Left colon (tissue), 2 donors: ENCODE data around the gene MPHOSPH10. TPM values are rescaled to one million over a fixed set of nuclear protein-coding genes. Genes with fewer than 3 reads are reported as not detected.
"Not testable (repeated sequence)": the region's sequence is repeated elsewhere in the genome, so short reads cannot be mapped to it uniquely, and the experiment has no call there.

ENCODE experiments used
- ATAC-seq: fragments of 200-7000 bp; cut with Tn5 transposase; one replicate; pipeline ENCODE4 v1.9.1; 2020; ENCODE audit warnings: mild to moderate bottlenecking, moderate library complexity
- DNase-seq, 2 donors: peaks; one replicate each; pipeline ENCODE4 v3.0.0-alpha.2; 2020
- intact Hi-C, 2 donors: fragments of 100-400 bp; cut with DNase I in 1 of 2; cut with micrococcal nuclease in 1 of 2; formaldehyde crosslinking; loops; one replicate each; pipeline versions ENCODE4 v1.11.2 to v1.14.0; 2022; cut with DNase I, micrococcal nuclease
- long read RNA-seq: library from polyadenylated mRNA; unstranded; transcript quantifications from one replicate; pipeline ENCODE4 v2.0.0, GENCODE V29; 2021
- total RNA-seq, 2 donors: library from RNA; stranded (reverse); fragmentation: NEBNext Ultra II Directional; extraction: Animal tissue kit (Norgen Biotek cat#: 25700); gene quantifications; one replicate each; pipeline ENCODE4 v1.2.1, GENCODE V29; 2021
- donor health status: DM: no; HTN: no; CAD: no.
- donor health status: DM: yes; HTN: yes; CAD: no.

Gene MPHOSPH10, protein sequence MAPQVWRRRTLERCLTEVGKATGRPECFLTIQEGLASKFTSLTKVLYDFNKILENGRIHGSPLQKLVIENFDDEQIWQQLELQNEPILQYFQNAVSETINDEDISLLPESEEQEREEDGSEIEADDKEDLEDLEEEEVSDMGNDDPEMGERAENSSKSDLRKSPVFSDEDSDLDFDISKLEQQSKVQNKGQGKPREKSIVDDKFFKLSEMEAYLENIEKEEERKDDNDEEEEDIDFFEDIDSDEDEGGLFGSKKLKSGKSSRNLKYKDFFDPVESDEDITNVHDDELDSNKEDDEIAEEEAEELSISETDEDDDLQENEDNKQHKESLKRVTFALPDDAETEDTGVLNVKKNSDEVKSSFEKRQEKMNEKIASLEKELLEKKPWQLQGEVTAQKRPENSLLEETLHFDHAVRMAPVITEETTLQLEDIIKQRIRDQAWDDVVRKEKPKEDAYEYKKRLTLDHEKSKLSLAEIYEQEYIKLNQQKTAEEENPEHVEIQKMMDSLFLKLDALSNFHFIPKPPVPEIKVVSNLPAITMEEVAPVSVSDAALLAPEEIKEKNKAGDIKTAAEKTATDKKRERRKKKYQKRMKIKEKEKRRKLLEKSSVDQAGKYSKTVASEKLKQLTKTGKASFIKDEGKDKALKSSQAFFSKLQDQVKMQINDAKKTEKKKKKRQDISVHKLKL
- total RNA-seq = 10 to 100 TPM; 18.8 to 22.9 TPM
- long read RNA-seq, transcript MPHOSPH10-201 (11 exons, 2,484 nt) = major isoform, 10 of 26 reads
- long read RNA-seq, partial matches to known transcripts = 14 of 26 reads
- long read RNA-seq, other reads (novel, unspliced or antisense) = 2 of 26 reads

DNA sequence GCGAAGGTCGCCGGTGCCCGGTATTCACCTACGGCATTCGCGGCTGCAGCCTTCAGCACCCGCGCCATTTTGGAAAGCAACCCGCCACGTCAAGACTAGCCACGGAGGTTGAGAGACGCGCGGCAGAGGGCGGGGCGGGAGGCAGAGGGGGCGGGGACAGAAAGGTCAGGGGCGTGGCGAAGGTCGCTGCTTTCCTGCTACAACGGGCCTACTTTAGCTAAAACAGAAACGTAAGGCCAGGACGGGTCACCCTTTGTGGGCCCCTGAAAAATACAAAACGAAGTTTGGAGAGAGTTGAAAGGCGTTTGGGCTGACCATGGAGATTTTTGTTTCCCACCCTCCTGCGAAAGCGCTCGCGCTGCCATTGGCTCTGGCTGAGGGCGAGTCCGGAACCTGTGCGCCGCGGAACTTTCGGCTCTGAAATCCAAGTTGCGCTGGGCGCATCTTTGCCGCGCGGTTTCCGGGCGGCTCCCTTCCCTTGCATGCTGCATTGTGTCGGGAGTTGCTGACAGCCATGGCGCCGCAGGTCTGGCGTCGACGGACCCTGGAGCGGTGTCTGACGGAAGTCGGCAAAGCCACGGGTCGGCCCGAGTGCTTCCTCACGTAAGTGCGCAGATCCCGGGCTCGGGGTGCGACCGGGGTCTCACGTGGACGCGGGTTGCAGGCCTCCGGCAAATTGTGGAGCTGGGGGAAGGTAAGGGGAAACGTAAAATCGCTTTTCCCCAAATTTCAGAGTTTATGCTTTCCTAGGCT is at the start of gene MPHOSPH10, which contains the start of gene MCEE:
MPHOSPH10 (plus strand) TSS at position 483 of the 753 bp plus-strand sequence; CDS start at position 515, 32 bp downstream.
MCEE (minus strand) TSS at position 78 of the 753 bp plus-strand sequence; CDS start at position 68, 10 bp downstream.
- intact Hi-C loops = no loop called here
- DNase-seq (peak; percentile 89 to 93), ATAC-seq (peak; percentile 92)

DNA sequence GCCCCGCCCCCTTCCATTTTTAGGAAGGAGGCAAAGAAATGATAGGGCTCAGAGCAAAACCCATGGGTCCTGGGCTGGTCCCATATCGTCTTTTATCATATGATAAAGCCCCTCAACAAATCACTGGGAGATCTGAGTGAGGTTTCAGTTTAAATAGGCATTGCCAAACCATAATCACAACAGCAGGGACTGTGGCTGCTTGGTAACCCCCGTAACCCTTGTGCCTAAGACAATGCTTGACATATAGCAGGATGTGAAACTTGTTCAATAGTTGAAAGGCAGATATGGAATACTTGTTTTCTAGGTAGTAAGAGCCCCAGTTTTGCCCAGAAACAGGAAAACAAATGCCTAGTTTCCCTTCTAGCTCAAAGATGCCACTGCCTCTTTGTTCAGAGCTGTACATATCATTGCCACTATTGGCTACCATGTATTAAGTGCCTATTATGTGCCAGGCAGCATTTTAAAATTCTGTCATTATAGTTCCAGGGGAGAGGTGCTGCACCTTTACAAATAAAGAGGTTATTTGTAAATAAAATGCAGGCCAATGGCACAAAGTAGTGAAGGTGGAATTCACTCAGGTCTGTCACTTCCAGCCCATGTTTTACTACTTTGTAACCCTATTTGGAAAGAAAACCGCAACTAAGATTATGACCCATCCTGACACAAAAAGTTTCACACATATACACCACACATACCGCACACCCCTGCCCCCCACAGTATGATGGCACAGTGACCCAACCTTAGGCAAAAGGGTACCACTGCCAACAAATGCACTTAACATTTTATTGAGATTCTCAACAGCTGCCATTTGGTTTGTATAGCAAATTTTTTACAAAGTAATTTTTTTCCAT is 47.8 kb upstream of the MPHOSPH10 start:
- no peak for DNase-seq
- no peak for ATAC-seq
- intact Hi-C loops = no loop called here

DNA sequence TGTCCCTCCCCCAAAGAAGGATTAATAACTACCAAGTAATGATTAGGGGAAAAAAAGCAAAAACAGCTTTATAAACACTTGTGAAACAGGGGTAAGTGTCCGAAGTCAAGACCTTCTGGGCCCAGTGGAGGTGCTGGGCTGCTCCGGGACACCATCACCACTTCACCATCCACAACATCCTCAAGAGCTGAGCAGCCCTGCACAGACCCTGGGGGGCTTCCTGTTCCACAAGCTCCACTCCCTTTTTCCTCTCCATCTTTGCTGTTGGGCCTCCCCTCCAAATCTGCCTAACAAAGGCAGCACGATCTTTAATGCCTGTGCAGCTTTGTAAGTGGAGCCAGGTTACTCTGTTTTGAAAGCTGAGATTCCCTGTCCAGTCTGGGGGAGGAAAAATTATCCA is 47.1 kb upstream of the MPHOSPH10 start:
- intact Hi-C loops, DNase-seq: not testable (repeated sequence)

DNA sequence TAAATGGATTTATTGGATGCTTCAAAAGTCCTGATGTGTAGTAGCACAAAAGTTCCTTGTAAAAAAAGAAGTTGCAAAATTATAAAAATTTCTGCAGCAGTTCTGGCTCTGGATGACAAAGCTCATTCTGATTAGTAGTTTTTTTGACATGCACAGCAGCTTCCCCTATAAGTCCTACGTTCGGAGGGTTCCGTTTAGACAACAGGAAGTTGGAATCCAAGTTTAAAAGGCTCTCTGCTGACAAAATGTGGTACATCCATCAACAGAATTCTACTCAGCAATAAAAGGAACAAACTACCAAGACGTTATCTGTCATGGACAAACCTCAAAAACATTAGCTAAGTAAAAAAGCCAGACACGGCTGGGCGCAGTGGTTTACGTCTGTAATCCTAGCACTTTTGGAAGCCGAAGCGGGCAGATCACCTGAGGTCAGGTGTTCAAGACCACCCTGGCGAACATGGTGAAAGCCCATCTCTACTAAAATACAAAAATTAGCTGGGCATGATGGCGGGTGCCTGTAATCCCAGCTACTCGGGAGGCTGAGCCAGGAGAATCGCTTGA is 46.6 kb upstream of the MPHOSPH10 start:
- DNase-seq, ATAC-seq, intact Hi-C loops: not testable (repeated sequence)

More for the DNA sequence above, 47.1 kb upstream of the MPHOSPH10 start:
- not testable (repeated sequence) for ATAC-seq

DNA sequence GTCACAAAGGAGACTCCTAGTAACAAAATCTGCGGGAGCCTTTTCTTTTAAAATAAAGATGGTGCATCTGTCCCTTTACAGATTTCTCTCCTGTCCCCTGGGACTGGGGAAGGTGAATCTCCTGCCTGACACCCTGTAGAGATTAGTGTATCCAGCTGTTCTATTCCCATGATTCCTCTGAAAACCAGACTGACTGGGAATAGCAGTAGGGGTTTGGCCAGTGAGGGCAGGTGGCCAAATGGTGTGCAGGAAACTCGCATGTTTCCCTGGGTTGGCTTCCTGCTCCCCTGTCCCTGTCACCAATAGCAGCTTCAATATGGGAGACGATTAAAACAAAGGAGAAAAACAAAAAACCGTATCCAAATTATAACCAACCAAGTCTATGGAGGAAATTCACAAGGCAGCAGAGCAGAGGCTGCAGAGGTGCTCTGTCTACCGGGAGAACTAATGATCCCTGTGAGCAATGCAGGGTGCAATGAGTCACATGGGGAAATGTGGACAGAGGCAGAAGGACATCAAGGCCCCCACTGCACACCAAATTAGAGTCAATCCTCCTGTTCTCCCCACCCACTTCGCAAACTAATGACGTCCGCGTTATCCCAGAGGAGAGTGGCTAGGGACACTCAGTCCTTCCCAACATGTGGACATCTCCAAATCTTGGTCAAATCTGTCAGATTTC is 45.0 kb upstream of the MPHOSPH10 start:
- intact Hi-C loops, DNase-seq: not testable (repeated sequence)
- ATAC-seq = peak; percentile 61

DNA sequence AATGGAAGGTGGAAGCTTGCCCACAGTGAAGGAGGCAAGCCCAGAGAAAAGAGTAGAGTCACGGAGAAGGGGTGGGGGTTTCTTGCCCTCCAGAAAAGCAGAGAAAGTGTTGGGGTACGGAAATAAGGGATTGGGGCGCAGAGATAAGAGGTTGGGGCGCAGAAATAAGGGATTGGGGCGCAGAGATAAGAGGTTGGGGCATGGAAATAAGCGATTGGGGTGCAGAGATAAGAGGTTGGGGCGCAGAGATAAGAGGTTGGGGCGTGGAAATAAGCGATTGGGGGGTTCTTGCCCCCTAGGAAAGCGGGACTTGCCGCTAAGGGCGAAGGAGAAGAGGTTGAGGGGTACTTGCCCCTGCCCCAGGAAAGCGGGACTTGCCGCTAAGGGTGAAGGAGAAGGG is 41.0 kb upstream of the MPHOSPH10 start:
- intact Hi-C loops, DNase-seq, ATAC-seq: not testable (repeated sequence)

DNA sequence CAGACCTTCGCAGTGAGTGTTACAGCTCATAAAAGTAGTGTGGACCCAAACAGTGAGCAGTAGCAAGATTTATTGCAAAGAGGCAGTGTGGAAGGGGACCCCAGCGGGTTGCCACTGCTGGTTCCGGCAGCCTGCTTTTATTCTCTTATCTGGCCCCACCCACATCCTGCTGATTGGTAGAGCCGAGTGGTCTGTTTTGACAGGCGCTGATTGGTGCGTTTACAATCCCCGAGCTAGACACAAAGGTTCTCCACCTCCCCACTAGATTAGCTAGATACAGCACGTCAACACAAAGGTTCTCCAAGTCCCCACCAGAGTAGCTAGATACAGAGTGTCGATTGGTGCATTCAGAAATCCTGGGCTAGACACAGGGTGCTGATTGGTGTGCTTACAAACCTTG is 38.6 kb upstream of the MPHOSPH10 start:
- intact Hi-C loops, DNase-seq, ATAC-seq: not testable (repeated sequence)

DNA sequence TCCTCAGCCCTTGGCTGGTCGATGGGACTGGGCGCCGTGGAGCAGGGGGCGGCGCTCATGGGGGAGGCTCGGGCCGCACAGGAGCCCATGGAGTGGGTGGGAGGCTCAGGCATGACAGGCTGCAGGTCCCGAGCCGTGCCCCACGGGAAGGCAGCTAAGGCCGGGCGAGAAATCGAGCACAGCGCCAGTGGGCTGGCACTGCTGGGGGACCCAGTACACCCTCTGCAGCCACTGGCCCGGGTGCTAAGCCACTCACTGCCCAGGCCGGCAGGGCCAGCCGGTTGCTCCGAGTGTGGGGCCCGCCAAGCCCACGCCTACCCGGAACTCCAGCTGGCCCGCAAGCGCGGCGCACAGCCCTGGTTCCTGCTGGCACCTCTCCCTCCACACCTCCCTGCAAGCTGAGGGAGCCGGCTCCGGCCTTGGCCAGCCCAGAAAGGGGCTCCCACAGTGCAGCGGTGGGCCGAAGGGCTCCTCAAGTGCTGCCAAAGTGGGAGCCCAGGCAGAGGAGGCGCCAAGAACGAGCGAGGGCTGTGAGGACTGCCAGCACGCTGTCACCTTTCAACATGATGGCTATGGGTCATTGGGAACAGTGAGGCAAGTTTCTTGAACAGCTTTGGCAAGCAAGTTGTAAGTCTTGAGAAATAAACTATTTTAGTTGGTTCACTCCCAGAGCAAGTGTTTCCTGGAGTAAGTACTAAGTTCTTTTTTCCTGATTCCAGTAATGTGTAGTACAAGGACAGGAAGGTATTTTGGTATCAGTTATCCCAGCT is 37.8 kb upstream of the MPHOSPH10 start:
- intact Hi-C loops, ATAC-seq, DNase-seq: not testable (repeated sequence)

DNA sequence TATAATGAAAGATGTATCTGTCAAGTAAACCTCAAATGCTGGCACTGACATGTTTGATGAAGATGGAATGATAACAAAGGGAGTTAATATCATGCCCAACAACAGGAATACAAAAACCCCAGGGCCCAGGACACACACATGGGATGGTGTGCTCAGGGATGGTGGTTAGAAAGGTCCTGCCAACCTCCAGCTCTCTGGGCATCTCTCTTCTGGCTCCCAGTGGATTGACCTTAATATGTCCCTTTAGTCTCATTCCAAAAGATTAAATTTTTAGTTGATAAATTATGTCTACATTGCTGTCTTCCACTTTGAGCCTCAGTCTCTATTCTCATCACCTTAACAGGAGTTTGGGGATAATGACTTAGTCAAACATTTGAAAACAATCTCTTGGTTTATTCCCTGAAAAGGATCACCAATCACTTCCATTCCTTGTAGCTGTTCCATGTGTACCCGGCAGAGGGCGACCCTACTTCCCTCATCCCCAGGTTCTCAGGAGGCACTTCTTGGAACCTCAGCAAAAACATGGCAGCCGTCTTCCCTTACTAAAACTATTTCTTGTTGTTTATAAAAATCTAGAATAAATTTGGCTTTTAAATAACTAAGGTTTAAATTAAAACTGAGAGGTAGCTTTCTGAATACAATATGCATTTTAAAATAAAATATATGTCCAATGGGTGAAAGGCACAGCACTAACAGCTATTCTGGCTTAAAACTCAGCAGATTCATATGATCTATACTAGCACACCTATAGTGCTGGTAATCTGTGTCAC is 30.1 kb upstream of the MPHOSPH10 start:
- ATAC-seq (peak; percentile 86), DNase-seq (peak; percentile 32 to 62)
- intact Hi-C loops = no loop called here

DNA sequence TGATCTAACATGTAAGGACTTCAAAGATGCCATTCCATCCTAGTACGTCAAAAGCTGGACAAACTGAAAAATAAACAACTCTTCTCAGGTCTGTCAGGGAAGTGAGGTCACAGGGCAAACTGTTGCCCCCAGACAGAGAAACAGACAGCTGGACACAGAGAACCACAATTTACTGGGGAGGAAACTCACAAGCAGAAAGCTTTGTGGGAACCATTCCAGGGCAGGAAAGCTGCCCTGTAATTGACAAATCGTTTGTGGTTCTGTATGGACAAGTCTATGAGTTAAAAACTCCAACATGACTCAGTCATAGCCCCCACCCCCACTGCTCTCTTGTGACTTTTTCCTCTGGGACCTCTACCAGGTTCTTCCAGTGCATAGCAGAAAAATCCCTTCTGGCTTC is 28.8 kb upstream of the MPHOSPH10 start:
- DNase-seq (no peak), ATAC-seq (no peak)
- intact Hi-C loops = no loop called here

DNA sequence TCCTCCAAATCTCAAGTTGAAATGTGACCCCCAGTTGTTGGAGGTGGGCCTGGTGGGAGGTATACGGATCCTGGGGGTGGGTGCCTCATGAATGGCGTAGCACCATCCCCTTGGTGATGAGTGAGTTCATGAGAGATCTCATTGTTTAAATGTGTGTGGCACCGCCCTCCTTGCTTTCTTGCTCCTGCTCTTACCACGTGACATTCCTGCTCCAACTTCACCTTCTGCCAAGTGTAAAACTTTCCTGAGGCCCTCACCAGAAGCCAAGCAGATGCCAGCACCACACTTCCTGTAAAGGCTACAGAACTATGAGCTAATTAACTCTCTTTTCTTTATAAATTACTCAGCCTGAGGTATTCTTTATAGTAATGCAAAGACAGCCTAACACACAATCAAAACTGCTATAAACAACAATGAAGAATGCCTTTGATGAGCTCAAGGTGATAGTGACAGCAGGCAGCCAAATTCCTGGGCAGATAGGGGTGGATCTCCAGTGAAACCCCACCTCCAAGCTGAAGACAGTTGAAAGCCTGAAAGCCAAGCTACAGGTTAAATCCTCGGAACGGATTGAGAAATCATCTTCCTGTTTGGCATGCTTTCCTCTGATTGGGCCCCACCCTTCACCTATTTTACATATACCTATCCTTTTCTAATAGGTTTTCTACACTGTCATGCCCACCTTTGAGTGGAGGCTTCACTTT is 27.3 kb upstream of the MPHOSPH10 start:
- ATAC-seq = no peak
- DNase-seq = no peak
- intact Hi-C loops = no loop called here

DNA sequence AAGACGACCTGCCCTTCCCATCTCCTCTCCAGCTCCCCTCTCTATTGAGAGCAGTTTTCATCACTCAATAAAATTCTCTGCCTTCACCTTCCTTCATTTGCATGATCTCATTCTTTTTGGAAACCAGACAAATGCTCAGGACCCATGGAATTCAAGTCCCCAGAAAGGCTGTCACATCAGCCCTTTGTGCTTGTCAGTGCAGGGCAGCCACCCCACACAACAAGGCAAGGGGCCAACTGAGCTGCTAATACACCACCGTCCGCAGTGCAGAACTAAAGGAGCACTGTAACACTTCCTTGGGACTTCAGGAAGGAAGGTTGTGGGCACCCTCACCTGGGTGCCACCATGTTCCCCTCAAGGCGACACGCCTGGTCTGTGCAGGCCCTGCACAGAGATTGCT is 26.6 kb upstream of the MPHOSPH10 start:
- DNase-seq (no peak), ATAC-seq (no peak)
- intact Hi-C loops = no loop called here

DNA sequence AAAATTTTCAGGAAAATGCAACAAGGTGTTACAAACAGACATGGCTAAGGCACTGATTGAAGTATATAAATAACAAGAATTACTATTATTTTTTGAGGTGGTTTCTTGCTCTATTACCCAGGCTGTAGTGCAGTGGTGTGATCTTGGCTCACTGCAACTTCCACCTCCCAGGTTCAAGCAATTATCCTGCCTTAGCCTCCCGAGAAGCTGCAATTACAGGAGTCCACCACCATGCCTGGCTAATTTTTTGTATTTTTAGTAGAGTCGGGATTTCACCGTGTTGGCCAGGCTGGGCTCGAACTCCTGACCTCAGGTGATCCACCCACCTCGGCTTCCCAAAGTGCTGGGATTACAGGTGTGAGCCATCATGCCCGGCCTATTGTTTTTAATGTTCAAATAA is 24.0 kb upstream of the MPHOSPH10 start:
- intact Hi-C loops, DNase-seq, ATAC-seq: not testable (repeated sequence)

DNA sequence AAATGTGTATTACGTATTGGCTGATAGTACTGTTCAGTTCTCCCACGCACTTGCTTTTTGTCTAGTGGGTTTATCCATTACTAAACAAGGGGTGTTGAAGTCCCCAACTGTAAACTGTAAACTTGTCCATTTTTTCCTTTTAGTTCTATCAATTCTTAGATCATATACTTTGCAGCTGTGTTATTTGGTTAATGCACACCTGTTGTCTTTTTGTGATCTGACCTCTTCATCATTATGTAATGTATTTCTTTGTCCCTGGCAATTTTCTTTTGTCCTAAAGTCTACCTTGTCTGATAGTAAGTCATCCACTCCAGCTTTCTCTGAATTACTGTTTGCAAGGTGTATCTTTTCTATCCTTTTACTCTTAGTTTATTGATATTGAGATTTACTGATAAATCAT is 22.3 kb upstream of the MPHOSPH10 start:
- DNase-seq = no peak
- ATAC-seq = no peak
- intact Hi-C loops = no loop called here

DNA sequence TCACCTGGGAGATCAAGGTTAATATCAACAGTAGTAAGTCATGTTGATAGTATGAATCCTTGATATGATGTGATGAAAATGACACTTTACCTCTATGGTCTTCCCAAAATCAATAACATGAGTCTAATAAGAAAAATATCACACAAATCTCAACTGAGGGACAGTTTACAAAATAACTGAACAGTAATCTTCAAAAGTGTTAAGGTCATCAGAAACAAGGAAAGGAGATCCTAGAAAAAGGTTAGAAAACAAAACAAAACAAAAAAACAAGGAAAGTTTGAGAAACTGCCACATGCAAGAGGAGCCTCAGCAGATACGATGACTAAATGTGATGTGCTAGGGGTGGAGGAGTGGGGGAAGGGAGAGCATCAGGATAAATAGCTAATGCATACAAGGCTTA is 16.6 kb upstream of the MPHOSPH10 start:
- intact Hi-C loops = no loop called here
- ATAC-seq = no peak

More for the DNA sequence above, 16.6 kb upstream of the MPHOSPH10 start:
- no peak for DNase-seq
